HG02943 (cell line): ENCODE results near the gene PLCB1.

ENCODE experiments used
- ATAC-seq: cut with Tn5 transposase; IDR thresholded peaks from one replicate; pipeline ENCODE4 v1.9.1; 2021; ENCODE audit warnings: mild to moderate bottlenecking, low read depth, moderate library complexity; ENCODE audit not compliant: unreplicated experiment

PLCB1 gene

GRCh38 chr20:8471465-8471864 is 339.4 kb downstream of the PLCB1 start:
- no peak for ATAC-seq

GRCh38 chr20:8473459-8473858 is 341.4 kb downstream of the PLCB1 start:
- no peak for ATAC-seq

- ATAC-seq, result no peak
Observed at GRCh38 chr20:8474027-8474668, 342.1 kb downstream of the PLCB1 start.

- ATAC-seq, result no peak
Observed at GRCh38 chr20:8476021-8476420, 344.0 kb downstream of the PLCB1 start.

- ATAC-seq, result no peak
Observed at GRCh38 chr20:8480597-8480996, 348.5 kb downstream of the PLCB1 start.

GRCh38 chr20:8487696-8488095 is 355.6 kb downstream of the PLCB1 start:
- ATAC-seq, result no peak

- no peak for ATAC-seq
Observed at GRCh38 chr20:8489094-8489883, 357.2 kb downstream of the PLCB1 start.

GRCh38 chr20:8490076-8490830 is 358.2 kb downstream of the PLCB1 start:
- ATAC-seq, result no peak

GRCh38 chr20:8492173-8492572 is 360.1 kb downstream of the PLCB1 start:
- no peak for ATAC-seq

GRCh38 chr20:8498571-8498970 is 366.5 kb downstream of the PLCB1 start:
- no peak for ATAC-seq

GRCh38 chr20:8504030-8504429 is 372.0 kb downstream of the PLCB1 start:
- no peak for ATAC-seq

GRCh38 chr20:8505476-8506200 is 373.6 kb downstream of the PLCB1 start:
- ATAC-seq, result no peak

GRCh38 chr20:8507231-8507630 is 375.2 kb downstream of the PLCB1 start:
- ATAC-seq, result no peak

GRCh38 chr20:8509809-8510208 is 377.7 kb downstream of the PLCB1 start:
- no peak for ATAC-seq

- ATAC-seq, result no peak
Observed at GRCh38 chr20:8510808-8511207, 378.7 kb downstream of the PLCB1 start.

GRCh38 chr20:8512003-8512402 is 379.9 kb downstream of the PLCB1 start:
- no peak for ATAC-seq

GRCh38 chr20:8515810-8516435 is 383.9 kb downstream of the PLCB1 start:
- ATAC-seq, result no peak

- ATAC-seq, result no peak
Observed at GRCh38 chr20:8518878-8519277, 386.8 kb downstream of the PLCB1 start.

- no peak for ATAC-seq
Observed at GRCh38 chr20:8519887-8520286, 387.8 kb downstream of the PLCB1 start.

- no peak for ATAC-seq
Observed at GRCh38 chr20:8522168-8522567, 390.1 kb downstream of the PLCB1 start.
